WTC11 (cell line): Measurements from ENCODE around the gene SNRPA.

Experiments used
- CBFB ChIP-seq: sonication (generic); formaldehyde crosslinking; IDR thresholded peaks from 2 replicates; pipeline ENCODE4 v1.8.1; 2022; ENCODE audit warnings: mild to moderate bottlenecking, low read depth, missing genetic modification reagents
- ESRRA ChIP-seq: sonication (generic); formaldehyde crosslinking; IDR thresholded peaks from 2 replicates; pipeline ENCODE4 v1.8.1; 2022; ENCODE audit warnings: mild to moderate bottlenecking, missing genetic modification reagents, borderline replicate concordance
- FOXJ3 ChIP-seq: sonication (generic); formaldehyde crosslinking; IDR thresholded peaks from 2 replicates; pipeline ENCODE4 v1.9.0; 2021; ENCODE audit warnings: missing genetic modification reagents, mild to moderate bottlenecking, borderline replicate concordance
- FOXP1 ChIP-seq: sonication (generic); formaldehyde crosslinking; IDR thresholded peaks from 2 replicates; pipeline ENCODE4 v1.8.0; 2022; ENCODE audit warnings: missing genetic modification reagents, mild to moderate bottlenecking, moderate library complexity, borderline replicate concordance
- NFATC4 ChIP-seq: fragments of 250-450 bp; sonication (Bioruptor Pico); IDR thresholded peaks from 2 replicates; pipeline ENCODE4 v1.9.0; 2021; ENCODE audit warnings: mild to moderate bottlenecking
- TEAD4 ChIP-seq: sonication (generic); formaldehyde crosslinking; IDR thresholded peaks from 2 replicates; pipeline ENCODE4 v1.8.0; 2022; ENCODE audit warnings: mild to moderate bottlenecking, missing genetic modification reagents
- TF ChIP-seq, protein P1 (sequence below): fragments of 200-600 bp; IDR thresholded peaks from 2 replicates; pipeline ENCODE4 v1.8.0; 2022; ENCODE audit warnings: antibody characterized with exemption
- TF ChIP-seq, protein P2 (sequence below): sonication (generic); formaldehyde crosslinking; IDR thresholded peaks from 2 replicates; pipeline ENCODE4 v1.8.1; 2023; ENCODE audit warnings: mild to moderate bottlenecking, missing genetic modification reagents, moderate library complexity
- TF ChIP-seq, protein P3 (sequence below): sonication (generic); formaldehyde crosslinking; IDR thresholded peaks from 2 replicates; pipeline ENCODE4 v1.8.1; 2022; ENCODE audit warnings: mild to moderate bottlenecking, missing genetic modification reagents, moderate library complexity, borderline replicate concordance
- TF ChIP-seq, protein P4 (sequence below): fragments of 250-450 bp; sonication (Bioruptor Pico); IDR thresholded peaks from 2 replicates; pipeline ENCODE4 v2.1.2; 2022; ENCODE audit warnings: mild to moderate bottlenecking, moderate library complexity
- TF ChIP-seq, protein P5 (sequence below): sonication (generic); formaldehyde crosslinking; IDR thresholded peaks from 2 replicates; pipeline ENCODE4 v1.8.1; 2023; ENCODE audit warnings: mild to moderate bottlenecking, missing genetic modification reagents, borderline replicate concordance

DNA sequence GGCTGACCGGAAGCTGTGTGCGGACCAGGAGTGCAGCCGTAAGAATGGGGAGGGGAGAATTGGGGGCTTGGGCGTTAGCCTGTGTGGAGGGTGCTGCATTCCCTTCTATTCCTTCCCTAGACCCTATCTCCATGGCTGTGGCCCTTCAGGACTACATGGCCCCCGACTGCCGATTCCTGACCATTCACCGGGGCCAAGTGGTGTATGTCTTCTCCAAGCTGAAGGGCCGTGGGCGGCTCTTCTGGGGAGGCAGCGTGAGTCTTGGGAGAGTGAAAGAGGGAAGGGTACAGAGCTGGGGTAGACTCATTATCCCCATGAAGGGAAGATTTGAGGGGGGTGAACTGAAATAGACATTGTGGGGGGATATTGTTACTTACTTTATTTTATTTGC is 24.6 kb downstream of the SNRPA start:
- TF ChIP-seq, protein P1, sequence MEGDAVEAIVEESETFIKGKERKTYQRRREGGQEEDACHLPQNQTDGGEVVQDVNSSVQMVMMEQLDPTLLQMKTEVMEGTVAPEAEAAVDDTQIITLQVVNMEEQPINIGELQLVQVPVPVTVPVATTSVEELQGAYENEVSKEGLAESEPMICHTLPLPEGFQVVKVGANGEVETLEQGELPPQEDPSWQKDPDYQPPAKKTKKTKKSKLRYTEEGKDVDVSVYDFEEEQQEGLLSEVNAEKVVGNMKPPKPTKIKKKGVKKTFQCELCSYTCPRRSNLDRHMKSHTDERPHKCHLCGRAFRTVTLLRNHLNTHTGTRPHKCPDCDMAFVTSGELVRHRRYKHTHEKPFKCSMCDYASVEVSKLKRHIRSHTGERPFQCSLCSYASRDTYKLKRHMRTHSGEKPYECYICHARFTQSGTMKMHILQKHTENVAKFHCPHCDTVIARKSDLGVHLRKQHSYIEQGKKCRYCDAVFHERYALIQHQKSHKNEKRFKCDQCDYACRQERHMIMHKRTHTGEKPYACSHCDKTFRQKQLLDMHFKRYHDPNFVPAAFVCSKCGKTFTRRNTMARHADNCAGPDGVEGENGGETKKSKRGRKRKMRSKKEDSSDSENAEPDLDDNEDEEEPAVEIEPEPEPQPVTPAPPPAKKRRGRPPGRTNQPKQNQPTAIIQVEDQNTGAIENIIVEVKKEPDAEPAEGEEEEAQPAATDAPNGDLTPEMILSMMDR: no peak
- TF ChIP-seq, protein P2, sequence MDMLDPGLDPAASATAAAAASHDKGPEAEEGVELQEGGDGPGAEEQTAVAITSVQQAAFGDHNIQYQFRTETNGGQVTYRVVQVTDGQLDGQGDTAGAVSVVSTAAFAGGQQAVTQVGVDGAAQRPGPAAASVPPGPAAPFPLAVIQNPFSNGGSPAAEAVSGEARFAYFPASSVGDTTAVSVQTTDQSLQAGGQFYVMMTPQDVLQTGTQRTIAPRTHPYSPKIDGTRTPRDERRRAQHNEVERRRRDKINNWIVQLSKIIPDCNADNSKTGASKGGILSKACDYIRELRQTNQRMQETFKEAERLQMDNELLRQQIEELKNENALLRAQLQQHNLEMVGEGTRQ (CRISPR knock-in tag): no peak
- TF ChIP-seq, protein P3, sequence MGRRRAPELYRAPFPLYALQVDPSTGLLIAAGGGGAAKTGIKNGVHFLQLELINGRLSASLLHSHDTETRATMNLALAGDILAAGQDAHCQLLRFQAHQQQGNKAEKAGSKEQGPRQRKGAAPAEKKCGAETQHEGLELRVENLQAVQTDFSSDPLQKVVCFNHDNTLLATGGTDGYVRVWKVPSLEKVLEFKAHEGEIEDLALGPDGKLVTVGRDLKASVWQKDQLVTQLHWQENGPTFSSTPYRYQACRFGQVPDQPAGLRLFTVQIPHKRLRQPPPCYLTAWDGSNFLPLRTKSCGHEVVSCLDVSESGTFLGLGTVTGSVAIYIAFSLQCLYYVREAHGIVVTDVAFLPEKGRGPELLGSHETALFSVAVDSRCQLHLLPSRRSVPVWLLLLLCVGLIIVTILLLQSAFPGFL (CRISPR knock-in tag): no peak
- no peak for TF ChIP-seq FOXP1
- TF ChIP-seq, protein P4, sequence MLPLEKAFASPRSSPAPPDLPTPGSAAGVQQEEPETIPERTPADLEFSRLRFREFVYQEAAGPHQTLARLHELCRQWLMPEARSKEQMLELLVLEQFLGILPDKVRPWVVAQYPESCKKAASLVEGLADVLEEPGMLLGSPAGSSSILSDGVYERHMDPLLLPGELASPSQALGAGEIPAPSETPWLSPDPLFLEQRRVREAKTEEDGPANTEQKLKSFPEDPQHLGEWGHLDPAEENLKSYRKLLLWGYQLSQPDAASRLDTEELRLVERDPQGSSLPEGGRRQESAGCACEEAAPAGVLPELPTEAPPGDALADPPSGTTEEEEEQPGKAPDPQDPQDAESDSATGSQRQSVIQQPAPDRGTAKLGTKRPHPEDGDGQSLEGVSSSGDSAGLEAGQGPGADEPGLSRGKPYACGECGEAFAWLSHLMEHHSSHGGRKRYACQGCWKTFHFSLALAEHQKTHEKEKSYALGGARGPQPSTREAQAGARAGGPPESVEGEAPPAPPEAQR (CRISPR knock-in tag): no peak
- TF ChIP-seq ESRRA (CRISPR knock-in tag): no peak
- TF ChIP-seq FOXJ3: no peak
- TF ChIP-seq CBFB: no peak
- no peak for TF ChIP-seq NFATC4
- TF ChIP-seq, protein P5, sequence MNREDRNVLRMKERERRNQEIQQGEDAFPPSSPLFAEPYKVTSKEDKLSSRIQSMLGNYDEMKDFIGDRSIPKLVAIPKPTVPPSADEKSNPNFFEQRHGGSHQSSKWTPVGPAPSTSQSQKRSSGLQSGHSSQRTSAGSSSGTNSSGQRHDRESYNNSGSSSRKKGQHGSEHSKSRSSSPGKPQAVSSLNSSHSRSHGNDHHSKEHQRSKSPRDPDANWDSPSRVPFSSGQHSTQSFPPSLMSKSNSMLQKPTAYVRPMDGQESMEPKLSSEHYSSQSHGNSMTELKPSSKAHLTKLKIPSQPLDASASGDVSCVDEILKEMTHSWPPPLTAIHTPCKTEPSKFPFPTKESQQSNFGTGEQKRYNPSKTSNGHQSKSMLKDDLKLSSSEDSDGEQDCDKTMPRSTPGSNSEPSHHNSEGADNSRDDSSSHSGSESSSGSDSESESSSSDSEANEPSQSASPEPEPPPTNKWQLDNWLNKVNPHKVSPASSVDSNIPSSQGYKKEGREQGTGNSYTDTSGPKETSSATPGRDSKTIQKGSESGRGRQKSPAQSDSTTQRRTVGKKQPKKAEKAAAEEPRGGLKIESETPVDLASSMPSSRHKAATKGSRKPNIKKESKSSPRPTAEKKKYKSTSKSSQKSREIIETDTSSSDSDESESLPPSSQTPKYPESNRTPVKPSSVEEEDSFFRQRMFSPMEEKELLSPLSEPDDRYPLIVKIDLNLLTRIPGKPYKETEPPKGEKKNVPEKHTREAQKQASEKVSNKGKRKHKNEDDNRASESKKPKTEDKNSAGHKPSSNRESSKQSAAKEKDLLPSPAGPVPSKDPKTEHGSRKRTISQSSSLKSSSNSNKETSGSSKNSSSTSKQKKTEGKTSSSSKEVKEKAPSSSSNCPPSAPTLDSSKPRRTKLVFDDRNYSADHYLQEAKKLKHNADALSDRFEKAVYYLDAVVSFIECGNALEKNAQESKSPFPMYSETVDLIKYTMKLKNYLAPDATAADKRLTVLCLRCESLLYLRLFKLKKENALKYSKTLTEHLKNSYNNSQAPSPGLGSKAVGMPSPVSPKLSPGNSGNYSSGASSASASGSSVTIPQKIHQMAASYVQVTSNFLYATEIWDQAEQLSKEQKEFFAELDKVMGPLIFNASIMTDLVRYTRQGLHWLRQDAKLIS (CRISPR knock-in tag): no peak
- TF ChIP-seq TEAD4 (CRISPR knock-in tag): no peak
